GM19438 (cell line): ENCODE data around the gene PDE8B.
"Not testable (repeated sequence)": the region's sequence is repeated elsewhere in the genome, so short reads cannot be mapped to it uniquely, and the experiment has no call there.

Experiments used
- ATAC-seq: cut with Tn5 transposase; IDR thresholded peaks from one replicate; pipeline ENCODE4 v1.9.1; 2021; ENCODE audit warnings: low read depth; ENCODE audit not compliant: unreplicated experiment

PDE8B gene

DNA sequence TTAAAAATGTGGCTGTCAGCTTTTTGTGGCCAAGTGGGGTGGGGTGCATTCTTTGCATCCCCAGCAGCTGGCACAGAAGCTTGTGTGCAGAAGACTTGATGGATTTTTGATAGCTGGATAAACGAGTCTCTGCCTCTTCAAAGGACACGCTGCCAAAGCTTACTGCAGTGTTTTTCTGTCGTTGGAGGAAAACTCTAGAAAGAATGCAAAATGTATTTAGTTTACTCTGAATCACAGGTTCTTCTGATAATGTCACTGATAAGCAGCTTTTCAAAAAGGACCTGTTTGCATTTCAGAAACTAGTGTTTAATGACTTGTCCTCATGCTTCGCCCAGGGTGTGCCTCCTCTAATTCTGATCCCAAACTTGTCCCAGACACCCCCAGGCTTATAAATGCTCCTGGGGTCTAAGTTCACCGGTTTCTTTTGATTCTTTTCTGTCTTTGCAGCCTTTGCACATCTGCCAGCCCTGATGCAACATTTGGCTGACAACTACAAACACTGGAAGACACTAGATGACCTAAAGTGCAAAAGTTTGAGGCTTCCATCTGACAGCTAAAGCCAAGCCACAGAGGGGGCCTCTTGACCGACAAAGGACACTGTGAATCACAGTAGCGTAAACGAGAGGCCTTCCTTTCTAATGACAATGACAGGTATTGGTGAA is 215.6 kb downstream of the PDE8B start:
- ATAC-seq: no peak

DNA sequence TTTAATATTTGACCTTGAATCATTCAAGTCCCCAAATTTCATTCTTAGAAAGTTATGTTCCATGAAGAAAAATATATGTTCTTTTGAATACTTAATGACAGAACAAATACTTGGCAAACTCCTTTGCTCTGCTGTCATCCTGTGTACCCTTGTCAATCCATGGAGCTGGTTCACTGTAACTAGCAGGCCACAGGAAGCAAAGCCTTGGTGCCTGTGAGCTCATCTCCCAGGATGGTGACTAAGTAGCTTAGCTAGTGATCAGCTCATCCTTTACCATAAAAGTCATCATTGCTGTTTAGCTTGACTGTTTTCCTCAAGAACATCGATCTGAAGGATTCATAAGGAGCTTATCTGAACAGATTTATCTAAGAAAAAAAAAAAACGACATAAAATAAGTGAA is 216.2 kb downstream of the PDE8B start:
- no peak for ATAC-seq

DNA sequence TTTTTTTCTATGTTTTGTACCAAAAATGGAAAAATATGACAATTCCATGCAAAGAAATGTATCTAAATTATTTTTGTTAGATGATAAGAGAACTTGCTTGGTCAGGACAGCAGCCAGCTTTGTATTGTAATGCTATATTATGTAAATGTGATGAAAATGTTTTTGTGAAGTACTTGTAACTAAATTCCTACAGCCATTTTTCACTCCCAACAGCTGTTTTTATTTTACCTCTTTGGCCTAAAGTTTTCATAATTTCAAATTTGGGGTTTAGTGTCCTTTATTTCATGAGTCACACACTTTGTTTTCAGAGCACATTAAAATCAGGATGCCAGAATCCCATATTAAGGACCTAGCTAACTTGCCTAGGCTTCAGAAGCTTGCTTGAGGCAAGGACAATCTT is 217.5 kb downstream of the PDE8B start:
- ATAC-seq: no peak

DNA sequence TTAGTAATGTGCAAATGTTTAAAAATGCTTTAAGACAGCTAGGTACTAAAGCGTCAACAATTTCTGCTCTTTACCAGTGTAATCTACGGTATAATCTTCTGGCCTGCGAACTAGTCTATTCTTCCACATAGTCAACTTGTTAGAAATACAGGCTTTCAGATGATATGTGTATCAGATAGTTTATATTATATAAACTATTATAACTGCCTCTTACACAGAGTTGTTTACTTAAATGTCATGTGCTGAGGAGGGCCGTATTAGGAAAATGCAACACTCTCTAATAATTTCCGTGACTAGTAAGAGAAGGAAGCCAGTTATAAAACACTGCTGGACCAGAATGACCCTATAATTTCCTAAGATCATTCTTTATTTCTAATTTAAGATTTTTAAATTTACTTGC is 218.0 kb downstream of the PDE8B start:
- ATAC-seq: no peak

GRCh38 chr5:77430726-77431125 is 220.2 kb downstream of the PDE8B start:
- no peak for ATAC-seq

DNA sequence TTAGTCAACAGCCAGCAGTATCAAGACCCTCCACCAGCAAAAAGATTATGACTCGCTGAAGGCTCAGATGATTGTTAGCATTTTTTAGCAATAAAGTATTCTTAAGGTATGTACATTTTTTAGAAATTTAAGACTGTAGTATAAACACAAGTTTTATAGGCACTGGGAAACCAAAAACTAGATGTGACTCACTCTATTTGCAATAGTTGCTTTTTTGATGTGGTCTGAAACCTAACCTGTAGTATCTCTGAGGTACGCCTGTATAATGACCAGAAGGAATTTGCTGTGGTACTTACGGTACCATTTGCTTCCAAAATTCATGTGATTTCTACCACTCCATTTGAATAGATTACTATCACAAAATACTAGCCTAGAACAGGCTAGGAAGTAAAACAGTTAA is 220.8 kb downstream of the PDE8B start:
- ATAC-seq: no peak

DNA sequence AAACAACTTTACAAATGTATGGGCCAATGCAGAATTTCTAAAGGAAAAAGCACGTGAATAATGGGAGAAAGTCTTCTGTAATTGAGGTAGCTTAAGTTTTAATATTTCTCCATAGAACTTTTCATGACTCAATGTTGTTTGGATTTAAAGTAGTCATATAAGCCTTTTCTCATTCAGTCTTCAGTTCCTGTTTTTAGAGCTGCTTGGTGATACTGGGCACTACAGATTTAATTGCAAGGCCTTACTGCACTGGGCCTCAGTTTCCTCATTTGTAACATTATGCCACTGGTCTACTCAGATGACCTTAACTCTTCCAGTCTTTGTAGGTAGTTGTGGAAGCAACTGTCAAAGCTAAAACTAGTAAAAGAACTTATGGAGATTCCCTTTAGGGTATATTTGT is 221.2 kb downstream of the PDE8B start:
- no peak for ATAC-seq

DNA sequence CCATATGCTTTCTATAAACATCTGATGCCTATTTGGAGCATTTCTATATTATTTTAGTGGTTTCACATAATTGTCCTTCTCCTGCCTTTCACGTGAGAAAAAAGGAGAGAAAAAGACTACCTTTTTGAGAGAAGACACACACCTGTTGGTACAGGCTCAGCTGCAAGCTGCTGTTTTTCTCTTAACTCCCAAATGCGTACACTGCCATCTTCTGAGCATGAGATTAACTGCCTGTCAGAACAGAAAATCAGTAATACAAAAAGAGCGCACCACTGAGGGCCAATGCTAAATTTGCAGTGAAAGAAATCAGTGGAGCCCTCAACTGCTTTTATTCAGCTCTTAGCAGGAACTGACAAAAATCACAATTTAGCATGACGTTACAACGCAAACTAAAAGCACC is 226.7 kb downstream of the PDE8B start:
- ATAC-seq: no peak

DNA sequence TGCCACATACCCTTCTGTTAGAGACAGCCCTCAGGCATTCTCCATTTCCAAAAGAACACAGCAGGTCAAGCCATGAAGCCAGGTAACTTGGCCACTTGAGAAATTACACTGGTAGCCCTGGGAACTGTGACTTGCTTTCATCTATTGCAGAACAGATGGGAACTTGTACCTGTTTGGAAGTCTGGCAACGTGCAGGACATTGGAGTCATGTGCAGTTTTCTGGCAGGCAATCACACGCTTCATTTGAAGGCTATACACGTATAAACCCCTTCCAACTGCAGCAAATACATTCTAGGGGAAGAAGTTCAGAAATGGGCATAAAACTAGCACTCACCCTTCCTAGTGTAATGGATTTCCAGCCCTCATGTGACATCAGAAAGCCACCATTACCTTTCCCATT is 227.6 kb downstream of the PDE8B start:
- ATAC-seq: no peak

GRCh38 chr5:77443670-77444069 is 233.2 kb downstream of the PDE8B start:
- no peak for ATAC-seq

DNA sequence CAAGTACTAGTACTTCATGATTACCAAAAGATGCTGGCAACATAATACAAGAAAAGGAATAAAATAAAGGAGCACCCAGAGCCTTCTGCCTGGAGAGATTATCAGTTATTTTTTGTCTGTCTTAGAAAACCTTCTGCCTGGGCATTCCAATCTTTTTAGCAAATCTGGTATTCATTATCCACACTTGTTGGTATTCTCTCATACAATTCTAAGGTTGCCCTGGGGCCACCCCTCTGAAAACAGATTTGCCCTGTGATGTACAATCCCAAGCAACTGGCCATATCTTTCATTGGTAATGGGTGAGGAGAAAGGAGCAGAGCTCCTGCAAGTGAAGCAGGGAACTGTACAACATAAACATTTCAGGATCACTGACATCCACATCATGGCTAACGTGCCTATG is 233.9 kb downstream of the PDE8B start:
- no peak for ATAC-seq

DNA sequence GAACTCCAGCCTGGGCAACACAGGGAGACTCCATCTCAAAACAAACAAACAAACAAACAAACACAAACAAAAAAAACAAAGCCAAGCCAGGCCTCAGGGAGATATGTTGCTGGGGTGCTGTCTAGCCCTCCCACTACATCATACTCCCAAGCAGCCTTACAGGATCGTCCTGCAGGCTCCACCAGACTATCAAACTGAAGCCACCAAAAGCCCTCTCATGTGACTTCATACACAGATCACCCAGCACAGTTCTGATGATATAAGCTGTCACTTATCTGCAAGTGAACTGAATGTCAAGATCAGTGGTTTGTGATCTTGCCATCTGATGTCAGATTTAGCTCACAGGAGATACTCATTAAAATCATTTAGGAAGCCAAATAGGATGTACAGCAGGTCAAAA is 238.4 kb downstream of the PDE8B start:
- ATAC-seq: no peak

GRCh38 chr5:77449277-77449676 is 238.8 kb downstream of the PDE8B start:
- no peak for ATAC-seq

GRCh38 chr5:77449981-77450380 is 239.5 kb downstream of the PDE8B start:
- no peak for ATAC-seq

- ATAC-seq: no peak
Measured at GRCh38 chr5:77452351-77452750, 241.9 kb downstream of the PDE8B start.

DNA sequence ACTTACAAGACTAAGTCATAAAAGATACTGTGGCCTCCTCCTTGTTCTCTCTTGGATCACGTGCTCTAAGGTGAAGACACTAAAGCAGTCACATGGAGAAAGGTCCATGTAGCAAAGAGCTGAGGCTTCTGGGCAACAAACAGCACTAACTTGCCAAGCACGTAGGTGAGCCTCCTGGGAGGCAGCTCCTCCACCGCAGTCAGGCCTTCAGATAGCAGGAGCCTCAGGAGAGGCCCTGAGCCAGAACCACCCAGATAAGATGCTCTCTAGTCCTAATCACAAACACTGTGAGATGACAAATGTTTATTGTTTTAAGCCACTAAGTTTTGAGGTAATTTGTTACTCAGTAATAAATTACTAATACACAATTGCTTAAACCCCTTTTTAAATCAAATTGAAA is 243.6 kb downstream of the PDE8B start:
- ATAC-seq: no peak

DNA sequence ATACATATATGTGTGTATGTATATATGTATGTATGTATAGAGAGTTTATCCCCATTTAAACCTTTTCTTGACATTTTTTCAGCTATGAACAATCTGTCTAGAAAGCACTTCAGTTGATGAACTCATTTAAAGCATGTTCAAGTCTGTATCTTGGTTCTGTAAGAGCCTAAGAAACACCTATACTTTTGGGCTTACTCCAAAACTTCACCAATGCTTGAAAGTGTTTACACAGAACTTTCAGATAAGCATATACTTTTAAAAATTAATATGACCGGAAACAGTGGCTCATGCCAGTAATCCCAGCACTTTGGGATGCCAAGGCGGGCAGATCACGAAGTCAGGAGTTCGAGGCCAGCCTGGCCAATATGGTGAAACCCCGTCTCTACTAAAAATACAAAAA is 250.8 kb downstream of the PDE8B start:
- ATAC-seq: no peak

DNA sequence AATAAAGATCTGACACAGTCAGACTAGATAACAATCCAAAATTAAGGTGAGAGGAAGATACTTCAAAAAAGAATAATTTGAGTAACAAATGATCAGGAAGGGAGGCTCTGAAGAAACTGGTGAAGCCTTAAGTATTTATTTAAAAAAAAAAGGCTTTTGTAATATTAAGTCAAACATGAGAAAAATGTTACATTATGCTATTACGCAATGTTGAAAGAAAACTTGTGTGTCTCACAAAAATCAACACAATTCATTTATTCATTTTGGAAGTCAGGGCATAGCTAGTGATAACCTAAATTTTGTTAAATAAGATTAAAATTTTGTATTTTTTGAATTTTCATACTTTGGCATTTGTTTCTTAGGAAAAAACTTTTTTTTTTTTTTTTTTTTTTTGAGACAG is 253.4 kb downstream of the PDE8B start:
- no peak for ATAC-seq

DNA sequence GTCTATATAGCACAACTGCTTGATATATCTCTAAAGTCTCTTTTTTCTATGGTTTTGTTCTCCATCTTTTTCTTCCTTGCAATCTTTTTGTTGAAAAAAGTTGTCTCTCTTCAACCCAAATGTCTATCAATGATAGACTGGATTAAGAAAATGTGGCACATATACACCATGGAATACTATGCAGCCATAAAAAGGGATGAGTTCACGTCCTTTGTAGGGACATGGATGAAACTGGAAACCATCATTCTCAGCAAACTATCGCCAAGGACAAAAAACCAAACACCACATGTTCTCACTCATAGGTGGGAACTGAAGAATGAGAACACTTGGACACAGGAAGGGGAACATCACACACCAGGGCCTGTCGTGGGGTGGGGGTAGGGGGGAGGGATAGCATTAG is 258.4 kb downstream of the PDE8B start:
- ATAC-seq: not testable (repeated sequence)

GRCh38 chr5:77475041-77475440 is 264.6 kb downstream of the PDE8B start:
- ATAC-seq: not testable (repeated sequence)
